A673 (cell line): ENCODE results near the gene SLC5A2. TPM values are rescaled to one million over a fixed set of nuclear protein-coding genes. Genes with fewer than 3 reads are reported as not detected.
"Not testable (repeated sequence)": the region's sequence is repeated elsewhere in the genome, so short reads cannot be mapped to it uniquely, and the experiment has no call there.

Source experiments
- BruUV-seq: library from RNA; stranded (reverse); fragments of 400-500 nt; replicated peaks from 2 replicates; lab custom pipeline; 2021; lab: Mats Ljungman, UMichigan
- CTCF ChIA-PET: fragments of 300-600 bp; sonication (Branson Sonifier 250); formaldehyde crosslinking; loops from one replicate; lab custom pipeline; 2022; ENCODE audit warnings: antibody characterized with exemption; lab: Charles Lee
- POLR2A ChIA-PET: fragments of 300-600 bp; sonication (Branson Sonifier 250); formaldehyde crosslinking; loops from one replicate; lab custom pipeline; 2022; ENCODE audit warnings: antibody characterized with exemption; ENCODE audit not compliant: low non-redundant PET; lab: Charles Lee
- DNase-seq: peaks from one replicate; pipeline ENCODE4 v3.0.0-alpha.2; 2015; ENCODE audit warnings: low spot score
- H3K27ac ChIP-seq: fragments of 200-600 bp; sonication (generic); 2 replicates; pipeline ENCODE4 v1.5.1; 2016; ENCODE audit warnings: mixed run types, low read depth, mild to moderate bottlenecking, mixed read lengths, antibody characterized with exemption, low read length; ENCODE audit not compliant: poor library complexity, severe bottlenecking
- H3K27me3 ChIP-seq: fragments of 200-600 bp; sonication (generic); replicated peaks from 2 replicates; pipeline ENCODE4 v1.6.1; 2017; ENCODE audit warnings: mixed run types, low read depth, mild to moderate bottlenecking, mixed read lengths, antibody characterized with exemption, low read length; ENCODE audit not compliant: insufficient read depth, poor library complexity
- H3K36me3 ChIP-seq: fragments of 200-600 bp; sonication (generic); 2 replicates; pipeline ENCODE4 v1.6.1; 2016; ENCODE audit warnings: mixed run types, mild to moderate bottlenecking, mixed read lengths, antibody characterized with exemption, low read length; ENCODE audit not compliant: insufficient read depth, poor library complexity, severe bottlenecking
- H3K4me1 ChIP-seq: fragments of 200-600 bp; sonication (generic); 2 replicates; pipeline ENCODE4 v1.6.1; 2017; ENCODE audit warnings: mixed run types, mild to moderate bottlenecking, mixed read lengths, antibody characterized with exemption, low read length; ENCODE audit not compliant: insufficient read depth, poor library complexity, severe bottlenecking
- H3K4me3 ChIP-seq: fragments of 200-600 bp; sonication (generic); 2 replicates; pipeline ENCODE4 v1.5.1; 2016; ENCODE audit warnings: low read depth, mixed run types, mild to moderate bottlenecking, mixed read lengths, low read length; ENCODE audit not compliant: poor library complexity, severe bottlenecking
- H3K9me3 ChIP-seq: fragments of 200-600 bp; sonication (generic); 2 replicates; pipeline ENCODE4 v1.6.1; 2016; ENCODE audit warnings: mixed run types, low read depth, mild to moderate bottlenecking, mixed read lengths, antibody characterized with exemption, low read length; ENCODE audit not compliant: poor library complexity, severe bottlenecking
- EZH2 ChIP-seq: fragments of 200-600 bp; sonication (generic); IDR thresholded peaks from 2 replicates; pipeline ENCODE4 v1.6.1; 2017; ENCODE audit warnings: borderline replicate concordance, low read depth, mild to moderate bottlenecking, mixed read lengths, antibody characterized with exemption, low read length; ENCODE audit not compliant: poor library complexity, severe bottlenecking
- intact Hi-C: fragments of 100-400 bp; cut with micrococcal nuclease; formaldehyde crosslinking; loops from one replicate; pipeline ENCODE4 v1.10.0; 2022; ENCODE audit not compliant: unreplicated experiment
- total RNA-seq: library from RNA; stranded (reverse); gene quantifications from 2 replicates; pipeline ENCODE4 v1.2.3, GENCODE V29; 2021
- TF ChIP-seq, protein P1 (sequence below): fragments of 300-800, 200-600 bp; sonication (generic); conservative IDR thresholded peaks from 2 replicates; pipeline ENCODE4 v1.5.1; 2017; ENCODE audit warnings: low read depth, mild to moderate bottlenecking, antibody characterized with exemption, low read length, moderate library complexity, mixed read lengths

The SLC5A2 gene
- total RNA-seq, 1 experiment from 2014 or later = not detected

DNA sequence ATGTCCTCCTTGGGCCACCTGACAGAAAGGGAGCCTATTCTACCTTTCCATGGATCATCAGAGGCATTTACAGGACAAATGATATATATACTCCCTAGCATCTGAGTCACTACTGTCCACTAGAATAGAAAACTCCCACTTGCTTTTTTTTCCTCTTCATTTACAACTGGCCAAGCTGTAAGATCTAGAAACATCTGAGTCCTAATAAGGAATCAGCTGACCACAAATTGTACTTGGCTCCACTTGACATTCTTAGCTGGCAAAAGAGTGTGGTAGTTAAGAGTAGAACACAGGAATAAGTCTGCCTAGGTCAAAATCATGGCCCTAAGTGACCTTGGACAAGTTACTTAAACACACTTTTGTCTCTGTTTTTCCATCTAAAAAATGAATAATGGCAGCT is 20.1 kb downstream of the SLC5A2 start:
- BruUV-seq = no TSS peak
- ChIA-PET POLR2A (no interaction called here), CTCF (no interaction called here)

DNA sequence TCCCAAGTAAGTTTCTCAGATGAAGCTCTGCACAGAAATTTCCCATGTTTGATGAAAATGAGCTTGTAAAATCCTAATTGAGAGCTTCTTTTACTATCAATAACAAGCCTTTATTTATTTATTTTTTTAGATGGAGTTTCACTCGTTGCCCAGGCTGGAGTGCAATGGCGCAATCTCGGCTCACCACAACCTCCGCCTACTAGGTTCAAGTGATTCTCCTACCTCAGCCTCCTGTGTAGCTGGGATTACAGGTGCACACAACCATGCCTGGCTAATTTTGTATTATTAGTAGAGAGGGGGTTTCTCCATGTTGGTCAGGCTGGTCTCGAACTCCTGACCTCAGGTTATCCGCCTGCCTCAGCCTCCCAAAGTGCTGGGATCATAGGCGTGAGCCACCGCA is 20.6 kb downstream of the SLC5A2 start:
- DNase-seq, H3K9me3 ChIP-seq, CTCF ChIA-PET, H3K4me1 ChIP-seq, BruUV-seq, intact Hi-C loops, H3K27me3 ChIP-seq, H3K27ac ChIP-seq, H3K4me3 ChIP-seq: not testable (repeated sequence)
- H3K36me3 ChIP-seq = peaks cover 19% of the 10 kb centered on the region
- POLR2A ChIA-PET = interaction anchor here (0.7 kb wide), 1 partner anchor 44 kb away, joined by 3 read pairs; no protein-coding TSS in a partner anchor

More for the DNA sequence above, 20.1 kb downstream of the SLC5A2 start:
- Histone ChIP-seq H3K4me1 (peaks cover 8% of the 10 kb centered on the region), H3K4me3 (no peak overlapping the region), H3K27ac (no peak overlapping the region), H3K27me3 (no peaks in the 10 kb centered on the region), H3K36me3 (peaks cover 19% of the 10 kb centered on the region), H3K9me3 (no peaks in the 10 kb centered on the region)
- intact Hi-C loops = no loop called here
- no peak for DNase-seq
- TF ChIP-seq EZH2 = no peak
- TF ChIP-seq, protein P1, sequence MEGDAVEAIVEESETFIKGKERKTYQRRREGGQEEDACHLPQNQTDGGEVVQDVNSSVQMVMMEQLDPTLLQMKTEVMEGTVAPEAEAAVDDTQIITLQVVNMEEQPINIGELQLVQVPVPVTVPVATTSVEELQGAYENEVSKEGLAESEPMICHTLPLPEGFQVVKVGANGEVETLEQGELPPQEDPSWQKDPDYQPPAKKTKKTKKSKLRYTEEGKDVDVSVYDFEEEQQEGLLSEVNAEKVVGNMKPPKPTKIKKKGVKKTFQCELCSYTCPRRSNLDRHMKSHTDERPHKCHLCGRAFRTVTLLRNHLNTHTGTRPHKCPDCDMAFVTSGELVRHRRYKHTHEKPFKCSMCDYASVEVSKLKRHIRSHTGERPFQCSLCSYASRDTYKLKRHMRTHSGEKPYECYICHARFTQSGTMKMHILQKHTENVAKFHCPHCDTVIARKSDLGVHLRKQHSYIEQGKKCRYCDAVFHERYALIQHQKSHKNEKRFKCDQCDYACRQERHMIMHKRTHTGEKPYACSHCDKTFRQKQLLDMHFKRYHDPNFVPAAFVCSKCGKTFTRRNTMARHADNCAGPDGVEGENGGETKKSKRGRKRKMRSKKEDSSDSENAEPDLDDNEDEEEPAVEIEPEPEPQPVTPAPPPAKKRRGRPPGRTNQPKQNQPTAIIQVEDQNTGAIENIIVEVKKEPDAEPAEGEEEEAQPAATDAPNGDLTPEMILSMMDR = no peak

DNA sequence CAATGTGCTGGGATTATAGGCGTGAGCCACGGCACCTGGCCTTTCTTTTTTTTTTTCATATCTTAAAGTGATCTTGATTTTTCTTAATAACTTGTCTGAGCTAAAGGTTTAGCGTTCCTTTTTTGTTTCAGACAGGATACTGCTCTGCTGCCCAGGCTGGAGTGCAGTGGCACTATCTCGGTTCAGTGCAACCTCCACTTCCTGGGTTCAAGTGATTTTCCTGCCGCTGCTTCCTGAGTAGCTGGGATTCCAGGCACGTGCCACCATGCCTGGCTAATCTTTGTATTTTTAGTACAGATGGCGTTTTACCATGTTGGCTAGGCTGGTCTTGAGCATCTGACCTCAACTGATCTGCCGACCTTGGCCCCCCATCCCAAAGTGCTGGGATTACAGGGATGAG is 21.2 kb downstream of the SLC5A2 start:
- intact Hi-C loops = no loop called here
- no TSS peak for BruUV-seq
- Histone ChIP-seq H3K27ac (no peak overlapping the region), H3K4me3 (no peak overlapping the region), H3K9me3 (no peaks in the 10 kb centered on the region), H3K27me3 (no peaks in the 10 kb centered on the region), H3K36me3 (peaks cover 19% of the 10 kb centered on the region), H3K4me1 (peaks cover 9% of the 10 kb centered on the region)
- ChIA-PET POLR2A (interaction anchor here (0.7 kb wide), 1 partner anchor 44 kb away, joined by 3 read pairs; no protein-coding TSS in a partner anchor), CTCF (no interaction called here)
- TF ChIP-seq, protein P1 = no peak
- no peak for TF ChIP-seq EZH2
- no peak for DNase-seq

DNA sequence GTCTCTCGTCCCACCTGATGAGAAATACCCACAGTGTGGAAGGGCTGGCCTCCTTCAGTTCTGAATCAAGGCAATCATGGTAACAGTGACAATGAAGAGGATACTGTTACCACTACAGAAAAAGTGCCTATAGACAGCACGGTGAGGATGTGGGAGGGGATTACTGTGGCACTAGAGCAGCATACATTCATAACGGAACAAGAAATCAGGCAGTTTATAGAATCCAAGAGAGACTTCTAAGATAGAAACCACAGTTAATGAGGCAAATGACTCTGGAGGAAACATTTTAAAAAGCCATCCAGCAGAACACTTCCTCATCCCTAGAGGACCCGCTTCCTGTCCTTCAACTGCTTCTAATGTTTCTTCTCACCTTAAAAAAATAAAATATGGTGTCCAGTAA is 22.6 kb downstream of the SLC5A2 start:
- H3K4me3 ChIP-seq = no peak overlapping the region
- H3K36me3 ChIP-seq = peaks cover 11% of the 10 kb centered on the region
- BruUV-seq = no TSS peak
- H3K9me3 ChIP-seq = no peaks in the 10 kb centered on the region
- DNase-seq = no peak
- H3K27ac ChIP-seq = no peak overlapping the region
- TF ChIP-seq, protein P1 = no peak
- no peak for TF ChIP-seq EZH2
- POLR2A ChIA-PET = no interaction called here
- CTCF ChIA-PET = no interaction called here
- H3K27me3 ChIP-seq = no peaks in the 10 kb centered on the region
- intact Hi-C loops = loop anchor here (5.0 kb wide), 1 partner anchor 197 kb away; no protein-coding TSS in a partner anchor
- peaks cover 11% of the 10 kb centered on the region for H3K4me1 ChIP-seq
